Neural crest cell (in vitro differentiated cells): ENCODE results near the gene TCERG1L. TPM values are rescaled to one million over a fixed set of nuclear protein-coding genes. Genes with fewer than 3 reads are reported as not detected.

ENCODE experiments used
- DNase-seq: peaks from one replicate; pipeline ENCODE4 v3.0.0; 2021; ENCODE audit warnings: low read depth, mixed read lengths, low spot score
- H3K27ac Mint-ChIP-seq: one replicate; pipeline ENCODE4 v1.8.0; 2021; ENCODE audit warnings: mild to moderate bottlenecking, mixed read lengths; ENCODE audit not compliant: unreplicated experiment
- H3K27me3 Mint-ChIP-seq: 2 replicates; pipeline ENCODE4 v1.8.0; 2021; ENCODE audit warnings: low read depth, mild to moderate bottlenecking, mixed read lengths
- H3K36me3 Mint-ChIP-seq: 2 replicates; pipeline ENCODE4 v1.8.0; 2021; ENCODE audit warnings: low read depth, mild to moderate bottlenecking, mixed read lengths
- H3K4me1 Mint-ChIP-seq: 2 replicates; pipeline ENCODE4 v1.8.0; 2021; ENCODE audit warnings: mixed read lengths
- H3K4me3 Mint-ChIP-seq: one replicate; pipeline ENCODE4 v1.8.0; 2021; ENCODE audit warnings: mild to moderate bottlenecking, mixed read lengths
- H3K9me3 Mint-ChIP-seq: 2 replicates; pipeline ENCODE4 v1.8.0; 2021; ENCODE audit warnings: mixed read lengths
- total RNA-seq: library from RNA; stranded (reverse); gene quantifications from 2 replicates; pipeline ENCODE4 v1.2.1, GENCODE V29; 2021
- TF ChIP-seq, protein P1 (sequence below): fragments of 200-600 bp; sonication (generic); conservative IDR thresholded peaks from 2 replicates; pipeline ENCODE4 v1.5.0; 2021; ENCODE audit warnings: antibody characterized with exemption, mild to moderate bottlenecking

TCERG1L gene
- total RNA-seq, 1 donor from 2014 or later, result 0.96 TPM

DNA sequence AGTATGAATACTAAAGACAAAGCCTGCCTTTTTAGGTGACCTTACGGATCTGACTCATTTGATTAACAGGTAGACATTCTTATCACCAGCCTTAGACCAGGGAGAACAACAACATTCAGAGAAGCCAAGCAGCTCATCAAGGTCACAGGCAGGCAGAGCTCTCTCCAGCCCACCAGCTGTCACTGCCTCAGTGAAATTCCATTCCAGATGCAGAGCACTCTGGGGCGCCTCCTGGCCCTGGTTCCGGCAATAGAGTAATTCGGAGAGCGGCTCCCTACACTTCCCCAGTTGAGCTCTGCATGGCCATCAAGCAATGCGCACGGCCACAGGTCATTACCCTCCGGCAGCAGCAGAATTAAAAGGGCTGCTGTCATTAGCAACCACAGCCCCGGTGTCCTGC, 164.7 kb downstream of the TCERG1L start:
- H3K4me1 Mint-ChIP-seq, result peaks cover 32% of the 10 kb centered on the region
- no peak for DNase-seq
- no peak overlapping the region for H3K27ac Mint-ChIP-seq
- H3K4me3 Mint-ChIP-seq, result no peak overlapping the region
- peaks cover 3% of the 10 kb centered on the region for H3K36me3 Mint-ChIP-seq
- no peaks in the 10 kb centered on the region for H3K27me3 Mint-ChIP-seq
- TF ChIP-seq, protein P1, sequence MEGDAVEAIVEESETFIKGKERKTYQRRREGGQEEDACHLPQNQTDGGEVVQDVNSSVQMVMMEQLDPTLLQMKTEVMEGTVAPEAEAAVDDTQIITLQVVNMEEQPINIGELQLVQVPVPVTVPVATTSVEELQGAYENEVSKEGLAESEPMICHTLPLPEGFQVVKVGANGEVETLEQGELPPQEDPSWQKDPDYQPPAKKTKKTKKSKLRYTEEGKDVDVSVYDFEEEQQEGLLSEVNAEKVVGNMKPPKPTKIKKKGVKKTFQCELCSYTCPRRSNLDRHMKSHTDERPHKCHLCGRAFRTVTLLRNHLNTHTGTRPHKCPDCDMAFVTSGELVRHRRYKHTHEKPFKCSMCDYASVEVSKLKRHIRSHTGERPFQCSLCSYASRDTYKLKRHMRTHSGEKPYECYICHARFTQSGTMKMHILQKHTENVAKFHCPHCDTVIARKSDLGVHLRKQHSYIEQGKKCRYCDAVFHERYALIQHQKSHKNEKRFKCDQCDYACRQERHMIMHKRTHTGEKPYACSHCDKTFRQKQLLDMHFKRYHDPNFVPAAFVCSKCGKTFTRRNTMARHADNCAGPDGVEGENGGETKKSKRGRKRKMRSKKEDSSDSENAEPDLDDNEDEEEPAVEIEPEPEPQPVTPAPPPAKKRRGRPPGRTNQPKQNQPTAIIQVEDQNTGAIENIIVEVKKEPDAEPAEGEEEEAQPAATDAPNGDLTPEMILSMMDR, result no peak
- no peaks in the 10 kb centered on the region for H3K9me3 Mint-ChIP-seq

DNA sequence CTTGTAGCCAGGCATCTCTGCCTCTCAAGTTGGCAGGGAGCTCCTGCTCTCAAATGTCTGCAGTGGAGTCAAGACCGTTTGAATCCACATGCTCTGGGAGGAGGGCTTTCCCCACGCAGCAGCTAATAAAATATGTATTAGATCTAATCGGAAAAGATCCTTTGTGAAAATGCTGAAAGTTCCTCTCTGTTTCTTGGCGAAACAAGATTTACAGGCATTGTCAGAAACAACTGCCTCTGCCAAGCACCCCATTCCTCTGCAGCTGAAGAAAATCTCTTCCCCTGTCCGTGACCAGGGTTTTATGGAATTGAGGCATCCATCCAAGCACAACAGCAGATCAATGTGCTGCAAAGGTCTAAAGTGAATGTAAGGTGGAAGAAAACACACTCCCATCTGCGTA, 165.8 kb downstream of the TCERG1L start:
- peaks cover 32% of the 10 kb centered on the region for H3K4me1 Mint-ChIP-seq
- DNase-seq, result no peak
- no peak overlapping the region for H3K4me3 Mint-ChIP-seq
- no peaks in the 10 kb centered on the region for H3K9me3 Mint-ChIP-seq
- H3K27me3 Mint-ChIP-seq, result no peaks in the 10 kb centered on the region
- no peak overlapping the region for H3K27ac Mint-ChIP-seq
- TF ChIP-seq, protein P1, result no peak
- peaks cover 2% of the 10 kb centered on the region for H3K36me3 Mint-ChIP-seq

DNA sequence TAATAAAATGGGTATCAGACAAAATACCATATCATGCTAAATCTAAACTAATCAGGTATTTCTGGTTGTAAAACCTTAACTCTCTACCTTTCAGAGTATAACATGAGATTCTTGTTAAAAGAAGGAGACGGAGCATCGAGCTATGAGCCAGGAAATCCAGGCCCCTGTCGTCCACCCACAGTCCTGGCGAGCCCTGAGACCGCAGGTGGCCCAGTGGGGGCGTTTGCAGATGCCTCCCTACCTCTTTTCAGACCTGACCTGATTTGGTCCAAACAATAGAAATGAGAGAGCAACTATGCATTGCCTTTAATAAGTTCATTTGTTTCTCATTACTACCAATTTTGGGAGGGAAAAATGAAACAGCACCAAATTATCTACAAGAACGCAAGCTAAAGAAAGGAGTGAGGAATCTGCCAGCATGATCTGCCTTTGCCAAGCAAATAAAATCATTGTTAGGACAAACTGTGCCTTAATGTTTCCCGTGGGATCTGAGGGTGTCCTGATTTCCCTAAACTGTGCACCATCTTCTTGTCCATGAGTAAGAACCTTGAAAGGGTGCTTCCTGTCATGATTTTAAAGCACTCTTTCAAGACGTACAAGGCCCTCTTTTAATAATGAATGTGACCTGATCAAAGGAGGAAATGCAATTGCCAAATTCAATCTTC, 166.7 kb downstream of the TCERG1L start:
- H3K27me3 Mint-ChIP-seq, result no peaks in the 10 kb centered on the region
- TF ChIP-seq, protein P1, result no peak
- H3K4me1 Mint-ChIP-seq, result peaks cover 32% of the 10 kb centered on the region
- H3K4me3 Mint-ChIP-seq, result no peak overlapping the region
- no peak for DNase-seq
- H3K36me3 Mint-ChIP-seq, result no peaks in the 10 kb centered on the region
- H3K9me3 Mint-ChIP-seq, result no peaks in the 10 kb centered on the region
- no peak overlapping the region for H3K27ac Mint-ChIP-seq

DNA sequence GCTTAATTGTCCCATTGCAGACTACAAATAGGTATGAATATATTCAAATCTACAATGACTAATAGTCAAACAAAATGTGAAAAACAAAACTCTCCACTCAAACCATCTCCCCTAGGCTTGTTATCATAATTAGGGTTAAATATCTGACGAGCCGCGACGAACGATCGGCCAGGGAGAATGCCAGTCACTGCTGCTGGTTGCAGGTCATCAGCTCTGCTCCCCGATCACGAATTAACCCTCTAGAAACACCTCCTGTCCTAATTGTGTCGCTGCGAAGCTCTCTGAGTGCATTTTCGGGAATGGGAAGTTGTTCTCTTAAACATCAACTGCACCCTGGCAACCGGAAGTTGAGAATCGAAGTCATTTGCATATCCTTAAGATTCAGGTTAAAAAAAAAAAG, 167.3 kb downstream of the TCERG1L start:
- Mint-ChIP-seq H3K27me3 (peaks cover 4% of the 10 kb centered on the region), H3K9me3 (no peaks in the 10 kb centered on the region), H3K27ac (peak overlapping the region; percentile 24), H3K36me3 (no peaks in the 10 kb centered on the region), H3K4me3 (no peak overlapping the region), H3K4me1 (peaks cover 32% of the 10 kb centered on the region)
- no peak for DNase-seq
- TF ChIP-seq, protein P1, result no peak

DNA sequence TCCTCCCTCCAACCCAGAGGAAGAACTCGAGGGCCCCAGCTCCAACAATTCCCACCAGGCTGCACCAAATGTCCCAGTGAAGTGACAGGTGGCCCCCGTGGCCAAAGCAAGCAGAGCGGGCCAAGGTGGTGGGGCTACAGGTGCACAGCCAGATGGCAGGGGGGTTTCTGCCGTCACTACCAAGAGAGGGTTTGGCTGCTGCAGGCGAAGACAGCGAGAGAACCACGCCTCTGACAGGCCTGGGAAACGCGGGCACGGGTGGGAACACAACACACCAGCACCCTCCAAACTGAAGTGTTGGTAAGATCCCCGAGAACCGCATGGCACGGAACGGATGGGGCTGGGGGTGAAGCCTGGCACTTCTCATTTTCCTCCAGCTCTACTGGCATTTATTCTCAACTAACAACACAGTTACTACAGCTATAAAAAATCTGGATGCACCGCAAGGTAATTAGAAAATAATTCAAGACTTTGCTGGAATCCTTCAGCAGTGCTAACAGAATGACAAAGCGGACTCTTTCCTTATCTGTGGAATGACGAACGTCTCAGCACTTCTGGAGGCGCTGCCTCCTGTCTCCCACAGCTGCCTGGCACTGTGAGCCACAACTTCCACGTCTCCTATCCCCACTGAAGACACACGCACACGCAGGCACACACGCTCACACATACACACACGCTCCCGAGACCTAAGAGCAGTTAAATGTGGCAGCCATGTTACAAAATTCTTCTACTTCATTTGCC, 167.9 kb downstream of the TCERG1L start:
- peak overlapping the region; percentile 24 for H3K27ac Mint-ChIP-seq
- H3K4me3 Mint-ChIP-seq, result no peak overlapping the region
- peaks cover 5% of the 10 kb centered on the region for H3K27me3 Mint-ChIP-seq
- H3K36me3 Mint-ChIP-seq, result no peaks in the 10 kb centered on the region
- H3K4me1 Mint-ChIP-seq, result peaks cover 32% of the 10 kb centered on the region
- DNase-seq, result no peak
- no peaks in the 10 kb centered on the region for H3K9me3 Mint-ChIP-seq
- TF ChIP-seq, protein P1, result no peak
